ENCODE data around the gene NEK7. TPM values are rescaled to one million over a fixed set of nuclear protein-coding genes. Genes with fewer than 3 reads are reported as not detected.
"Not testable (repeated sequence)": the region's sequence is repeated elsewhere in the genome, so short reads cannot be mapped to it uniquely, and the experiment has no call there.

Gene NEK7
- polyA plus RNA-seq, 1 donor (not counting 4 experiments of a cell fraction or from before 2014, with no cell fraction given), result 56.8 TPM

- no peak for FAIRE-seq
- Histone ChIP-seq H2AFZ (ENCODE audit: control insufficient read depth, low read length) (no peak overlapping the region), H3K9ac (ENCODE audit: control insufficient read depth, extremely low read depth, insufficient read depth, low read length) (no peak overlapping the region), H3K4me2 (ENCODE audit: control insufficient read depth, extremely low read depth, insufficient read depth, low read depth, low read length) (no peak overlapping the region), H3K27ac (ENCODE audit: control insufficient read depth, insufficient read depth, low read length) (no peak overlapping the region), H3K4me1 (ENCODE audit: control insufficient read depth, extremely low read depth, insufficient read depth, low read length) (peaks cover 7% of the 10 kb centered on the region), H3K27me3 (ENCODE audit: control insufficient read depth, extremely low read depth, insufficient read depth, low read length) (no peaks in the 10 kb centered on the region), H3K36me3 (ENCODE audit: control insufficient read depth in 2 of 2, extremely low read depth in 1 of 2, insufficient read depth in 2 of 2, low read length in 2 of 2) (peaks cover 0 to 3% of the 10 kb centered on the region in 2 experiments), H4K20me1 (ENCODE audit: control insufficient read depth, extremely low read depth, insufficient read depth, low read length) (no peaks in the 10 kb centered on the region), H3K79me2 (ENCODE audit: control insufficient read depth, insufficient read depth, low read length) (no peaks in the 10 kb centered on the region), H3K9me1 (ENCODE audit: control insufficient read depth, extremely low read depth, insufficient read depth, low read length) (no peaks in the 10 kb centered on the region), H3K9me3 (ENCODE audit: control insufficient read depth, low read depth, low read length) (no peaks in the 10 kb centered on the region), H3K4me3 (ENCODE audit: control insufficient read depth in 2 of 3, extremely low read depth in 1 of 3, insufficient read depth in 2 of 3, low read depth in 1 of 3, low read length in 3 of 3) (no peak overlapping the region)
- no peak for DNase-seq (ENCODE audit: low read depth, low spot score)
- no peak for TF ChIP-seq EZH2 (IDR thresholded peaks at IDR 0.05; ENCODE audit: low read length)
- TF ChIP-seq, protein P1, sequence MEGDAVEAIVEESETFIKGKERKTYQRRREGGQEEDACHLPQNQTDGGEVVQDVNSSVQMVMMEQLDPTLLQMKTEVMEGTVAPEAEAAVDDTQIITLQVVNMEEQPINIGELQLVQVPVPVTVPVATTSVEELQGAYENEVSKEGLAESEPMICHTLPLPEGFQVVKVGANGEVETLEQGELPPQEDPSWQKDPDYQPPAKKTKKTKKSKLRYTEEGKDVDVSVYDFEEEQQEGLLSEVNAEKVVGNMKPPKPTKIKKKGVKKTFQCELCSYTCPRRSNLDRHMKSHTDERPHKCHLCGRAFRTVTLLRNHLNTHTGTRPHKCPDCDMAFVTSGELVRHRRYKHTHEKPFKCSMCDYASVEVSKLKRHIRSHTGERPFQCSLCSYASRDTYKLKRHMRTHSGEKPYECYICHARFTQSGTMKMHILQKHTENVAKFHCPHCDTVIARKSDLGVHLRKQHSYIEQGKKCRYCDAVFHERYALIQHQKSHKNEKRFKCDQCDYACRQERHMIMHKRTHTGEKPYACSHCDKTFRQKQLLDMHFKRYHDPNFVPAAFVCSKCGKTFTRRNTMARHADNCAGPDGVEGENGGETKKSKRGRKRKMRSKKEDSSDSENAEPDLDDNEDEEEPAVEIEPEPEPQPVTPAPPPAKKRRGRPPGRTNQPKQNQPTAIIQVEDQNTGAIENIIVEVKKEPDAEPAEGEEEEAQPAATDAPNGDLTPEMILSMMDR (optimal IDR thresholded peaks at IDR 0.05 in 1 of 3, IDR thresholded peaks at IDR 0.05 in 1 of 3, conservative IDR thresholded peaks at IDR 0.05 in 1 of 3; ENCODE audit: extremely low read depth in 1 of 3, insufficient read depth in 2 of 3, low read length in 3 of 3), result no peak
- dilution Hi-C loops (cut with MboI; ENCODE audit: extremely low pct_ligation_motif_present, low sequenced_read_pairs), result no loop called here
These were observed 143.7 kb downstream of the NEK7 start for GRCh38 chr1:198300451-198300850.

- FAIRE-seq (no peak), DNase-seq (ENCODE audit: low read depth, low spot score) (no peak)
- dilution Hi-C loops (cut with MboI; ENCODE audit: extremely low pct_ligation_motif_present, low sequenced_read_pairs), result no loop called here
These were observed 147.6 kb downstream of the NEK7 start for GRCh38 chr1:198304431-198304830.

DNA sequence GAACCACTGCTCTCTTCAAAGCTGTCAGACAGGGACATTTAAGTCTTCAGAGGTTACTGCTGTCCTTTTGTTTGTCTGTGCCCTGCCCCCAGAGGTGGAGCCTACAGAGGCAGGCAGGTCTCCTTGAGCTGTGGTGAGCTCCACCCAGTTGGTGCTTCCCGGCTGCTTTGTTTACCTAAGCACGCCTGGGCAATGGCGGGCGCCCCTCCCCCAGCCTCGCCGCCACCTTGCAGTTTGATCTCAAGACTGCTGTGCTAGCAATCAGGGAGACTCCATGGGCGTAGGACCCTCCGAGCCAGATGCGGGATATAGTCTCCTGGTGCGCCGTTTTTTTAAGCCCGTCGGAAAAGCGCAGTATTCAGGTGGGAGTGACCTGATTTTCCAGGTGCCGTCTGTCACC, 158.0 kb downstream of the NEK7 start:
- H3K4me1 ChIP-seq (ENCODE audit: control insufficient read depth, extremely low read depth, insufficient read depth, low read length); H3K27ac ChIP-seq (ENCODE audit: control insufficient read depth, insufficient read depth, low read length); FAIRE-seq; H3K9me1 ChIP-seq (ENCODE audit: control insufficient read depth, extremely low read depth, insufficient read depth, low read length); H3K27me3 ChIP-seq (ENCODE audit: control insufficient read depth, extremely low read depth, insufficient read depth, low read length); H4K20me1 ChIP-seq (ENCODE audit: control insufficient read depth, extremely low read depth, insufficient read depth, low read length); H3K4me3 ChIP-seq (ENCODE audit: control insufficient read depth in 2 of 3, extremely low read depth in 1 of 3, insufficient read depth in 2 of 3, low read depth in 1 of 3, low read length in 3 of 3); H2AFZ ChIP-seq (ENCODE audit: control insufficient read depth, low read length); dilution Hi-C loops (cut with MboI; ENCODE audit: extremely low pct_ligation_motif_present, low sequenced_read_pairs); H3K79me2 ChIP-seq (ENCODE audit: control insufficient read depth, insufficient read depth, low read length); H3K9ac ChIP-seq (ENCODE audit: control insufficient read depth, extremely low read depth, insufficient read depth, low read length); H3K9me3 ChIP-seq (ENCODE audit: control insufficient read depth, low read depth, low read length); H3K36me3 ChIP-seq (ENCODE audit: control insufficient read depth in 2 of 2, extremely low read depth in 1 of 2, insufficient read depth in 2 of 2, low read length in 2 of 2); H3K4me2 ChIP-seq (ENCODE audit: control insufficient read depth, extremely low read depth, insufficient read depth, low read depth, low read length); DNase-seq (ENCODE audit: low read depth, low spot score): not testable (repeated sequence)

More at GRCh38 chr1:198304431-198304830, 147.6 kb downstream of the NEK7 start:
- H3K9me3 ChIP-seq (ENCODE audit: control insufficient read depth, low read depth, low read length), result no peaks in the 10 kb centered on the region
- H3K4me2 ChIP-seq (ENCODE audit: control insufficient read depth, extremely low read depth, insufficient read depth, low read depth, low read length), result no peak overlapping the region
- H3K9ac ChIP-seq (ENCODE audit: control insufficient read depth, extremely low read depth, insufficient read depth, low read length), result no peak overlapping the region
- no peaks in the 10 kb centered on the region for H3K79me2 ChIP-seq (ENCODE audit: control insufficient read depth, insufficient read depth, low read length)
- no peak overlapping the region for H3K4me3 ChIP-seq (ENCODE audit: control insufficient read depth in 2 of 3, extremely low read depth in 1 of 3, insufficient read depth in 2 of 3, low read depth in 1 of 3, low read length in 3 of 3)
- no peak overlapping the region for H2AFZ ChIP-seq (ENCODE audit: control insufficient read depth, low read length)
- no peaks in the 10 kb centered on the region for H3K36me3 ChIP-seq (ENCODE audit: control insufficient read depth in 2 of 2, extremely low read depth in 1 of 2, insufficient read depth in 2 of 2, low read length in 2 of 2)
- H4K20me1 ChIP-seq (ENCODE audit: control insufficient read depth, extremely low read depth, insufficient read depth, low read length), result no peaks in the 10 kb centered on the region
- H3K4me1 ChIP-seq (ENCODE audit: control insufficient read depth, extremely low read depth, insufficient read depth, low read length), result peaks cover 7% of the 10 kb centered on the region
- H3K27ac ChIP-seq (ENCODE audit: control insufficient read depth, insufficient read depth, low read length), result no peak overlapping the region
- H3K27me3 ChIP-seq (ENCODE audit: control insufficient read depth, extremely low read depth, insufficient read depth, low read length), result no peaks in the 10 kb centered on the region
- H3K9me1 ChIP-seq (ENCODE audit: control insufficient read depth, extremely low read depth, insufficient read depth, low read length), result no peaks in the 10 kb centered on the region
- TF ChIP-seq, protein P1 (optimal IDR thresholded peaks at IDR 0.05 in 1 of 3, IDR thresholded peaks at IDR 0.05 in 1 of 3, conservative IDR thresholded peaks at IDR 0.05 in 1 of 3; ENCODE audit: extremely low read depth in 1 of 3, insufficient read depth in 2 of 3, low read length in 3 of 3), result no peak
- TF ChIP-seq EZH2 (IDR thresholded peaks at IDR 0.05; ENCODE audit: low read length), result no peak

GRCh38 chr1:198315331-198315730, 158.5 kb downstream of the NEK7 start:
- H2AFZ ChIP-seq (ENCODE audit: control insufficient read depth, low read length); dilution Hi-C loops (cut with MboI; ENCODE audit: extremely low pct_ligation_motif_present, low sequenced_read_pairs); H3K27ac ChIP-seq (ENCODE audit: control insufficient read depth, insufficient read depth, low read length); H3K4me2 ChIP-seq (ENCODE audit: control insufficient read depth, extremely low read depth, insufficient read depth, low read depth, low read length); H3K9ac ChIP-seq (ENCODE audit: control insufficient read depth, extremely low read depth, insufficient read depth, low read length); H3K9me3 ChIP-seq (ENCODE audit: control insufficient read depth, low read depth, low read length); H3K9me1 ChIP-seq (ENCODE audit: control insufficient read depth, extremely low read depth, insufficient read depth, low read length); H3K79me2 ChIP-seq (ENCODE audit: control insufficient read depth, insufficient read depth, low read length); H3K36me3 ChIP-seq (ENCODE audit: control insufficient read depth in 2 of 2, extremely low read depth in 1 of 2, insufficient read depth in 2 of 2, low read length in 2 of 2); H4K20me1 ChIP-seq (ENCODE audit: control insufficient read depth, extremely low read depth, insufficient read depth, low read length); H3K4me3 ChIP-seq (ENCODE audit: control insufficient read depth in 2 of 3, extremely low read depth in 1 of 3, insufficient read depth in 2 of 3, low read depth in 1 of 3, low read length in 3 of 3); FAIRE-seq; H3K27me3 ChIP-seq (ENCODE audit: control insufficient read depth, extremely low read depth, insufficient read depth, low read length); H3K4me1 ChIP-seq (ENCODE audit: control insufficient read depth, extremely low read depth, insufficient read depth, low read length); DNase-seq (ENCODE audit: low read depth, low spot score): not testable (repeated sequence)

Measured in keratinocyte (primary cell).